Breast epithelium (tissue), 3 donors: Measurements from ENCODE around the gene EPHA8.

ENCODE experiments used
- POLR2A ChIP-seq: fragments of 450-650 bp; IDR thresholded peaks from one replicate; pipeline ENCODE4 v1.6.1; 2016; ENCODE audit warnings: antibody characterized with exemption, mild to moderate bottlenecking, moderate library complexity
- TF ChIP-seq, protein P1 (sequence below), 3 donors: fragments of 450-650 bp; IDR thresholded peaks; one replicate each; pipeline ENCODE4 v1.5.1; 2016 to 2017; ENCODE audit warnings: antibody characterized with exemption in 3 of 3, mild to moderate bottlenecking in 3 of 3, moderate library complexity in 3 of 3

DNA sequence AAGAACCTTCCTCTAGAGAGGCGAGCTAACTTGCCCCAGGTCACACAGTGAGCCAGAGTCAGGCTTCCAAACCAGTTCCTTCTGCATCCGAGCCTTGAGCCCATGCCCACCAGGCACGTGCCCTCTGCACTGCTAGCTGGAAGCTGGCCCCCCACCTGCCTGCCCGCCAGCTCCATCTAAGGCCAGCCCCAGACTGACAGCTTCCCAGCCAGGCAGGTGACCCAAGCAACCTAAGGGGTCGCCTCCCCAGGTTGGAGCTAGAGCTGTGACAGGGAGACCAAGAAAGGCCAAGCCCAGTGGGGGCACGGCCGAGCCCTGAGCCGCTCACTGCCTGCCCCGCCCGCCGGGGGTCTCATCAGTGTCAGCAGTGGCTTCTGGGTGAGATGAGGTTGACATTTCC is 53.3 kb downstream of the EPHA8 start:
- TF ChIP-seq POLR2A = no peak
- TF ChIP-seq, protein P1, sequence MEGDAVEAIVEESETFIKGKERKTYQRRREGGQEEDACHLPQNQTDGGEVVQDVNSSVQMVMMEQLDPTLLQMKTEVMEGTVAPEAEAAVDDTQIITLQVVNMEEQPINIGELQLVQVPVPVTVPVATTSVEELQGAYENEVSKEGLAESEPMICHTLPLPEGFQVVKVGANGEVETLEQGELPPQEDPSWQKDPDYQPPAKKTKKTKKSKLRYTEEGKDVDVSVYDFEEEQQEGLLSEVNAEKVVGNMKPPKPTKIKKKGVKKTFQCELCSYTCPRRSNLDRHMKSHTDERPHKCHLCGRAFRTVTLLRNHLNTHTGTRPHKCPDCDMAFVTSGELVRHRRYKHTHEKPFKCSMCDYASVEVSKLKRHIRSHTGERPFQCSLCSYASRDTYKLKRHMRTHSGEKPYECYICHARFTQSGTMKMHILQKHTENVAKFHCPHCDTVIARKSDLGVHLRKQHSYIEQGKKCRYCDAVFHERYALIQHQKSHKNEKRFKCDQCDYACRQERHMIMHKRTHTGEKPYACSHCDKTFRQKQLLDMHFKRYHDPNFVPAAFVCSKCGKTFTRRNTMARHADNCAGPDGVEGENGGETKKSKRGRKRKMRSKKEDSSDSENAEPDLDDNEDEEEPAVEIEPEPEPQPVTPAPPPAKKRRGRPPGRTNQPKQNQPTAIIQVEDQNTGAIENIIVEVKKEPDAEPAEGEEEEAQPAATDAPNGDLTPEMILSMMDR (IDR thresholded peaks at IDR 0.05) = no peak
